Left hindlimb (tissue), 1 donor: ENCODE measurements around the gene NOS2.
A peak's percentile ranks its signal among the peaks of the same experiment; 100 is the strongest.

ENCODE experiments used
- DNase-seq: peaks from one replicate; pipeline ENCODE4 v3.0.0-alpha.2; 2018

The NOS2 gene

GRCh38 chr17:27818401-27819105 is 18.2 kb upstream of the NOS2 start:
- DNase-seq: peak; percentile 57

DNA sequence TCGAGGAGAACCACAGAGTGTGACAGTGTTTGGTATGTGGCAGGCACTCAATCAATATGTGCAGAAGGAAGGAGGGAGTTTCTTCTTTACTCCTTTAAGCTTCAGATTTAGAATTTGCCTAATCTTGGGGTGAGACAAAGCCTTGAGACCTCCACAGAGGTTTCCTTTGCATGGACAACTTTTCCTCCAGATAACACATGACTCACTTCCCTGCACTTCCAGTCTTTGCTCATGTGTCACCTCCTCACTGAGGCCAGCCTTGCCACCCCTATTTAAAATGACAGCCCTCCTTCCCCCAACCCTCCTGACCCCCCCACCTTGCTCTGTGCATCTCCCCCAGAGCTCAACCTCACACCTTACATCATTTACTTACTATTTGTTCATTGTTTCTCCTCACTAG is 17.4 kb upstream of the NOS2 start:
- no peak for DNase-seq

GRCh38 chr17:27816946-27817345 is 16.6 kb upstream of the NOS2 start:
- no peak for DNase-seq

- DNase-seq: no peak
Measured at GRCh38 chr17:27811961-27812360, 11.6 kb upstream of the NOS2 start.

- DNase-seq: no peak
Measured at GRCh38 chr17:27810902-27811557, 10.7 kb upstream of the NOS2 start.

- no peak for DNase-seq
Measured at GRCh38 chr17:27810211-27810901, 10.0 kb upstream of the NOS2 start.

DNA sequence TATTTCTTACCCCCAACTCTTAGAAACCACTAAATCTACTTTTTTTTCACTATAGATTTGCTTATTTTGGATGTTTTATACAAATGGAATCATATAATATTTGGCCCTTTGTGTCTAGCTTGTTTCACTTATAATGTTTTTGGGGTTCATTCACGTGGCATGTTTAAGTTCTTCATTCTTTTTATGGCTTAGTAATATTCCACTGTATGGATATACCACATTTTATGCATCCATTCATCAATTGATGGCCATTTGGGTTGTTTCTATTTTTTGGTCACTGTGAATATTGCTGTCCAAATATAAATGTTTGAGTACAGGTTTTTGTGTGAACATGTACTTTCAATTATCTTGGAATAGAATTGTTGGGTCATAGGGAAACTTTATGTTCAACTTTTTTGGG is 9.2 kb upstream of the NOS2 start:
- DNase-seq: no peak

GRCh38 chr17:27808628-27809027 is 8.3 kb upstream of the NOS2 start:
- no peak for DNase-seq

DNA sequence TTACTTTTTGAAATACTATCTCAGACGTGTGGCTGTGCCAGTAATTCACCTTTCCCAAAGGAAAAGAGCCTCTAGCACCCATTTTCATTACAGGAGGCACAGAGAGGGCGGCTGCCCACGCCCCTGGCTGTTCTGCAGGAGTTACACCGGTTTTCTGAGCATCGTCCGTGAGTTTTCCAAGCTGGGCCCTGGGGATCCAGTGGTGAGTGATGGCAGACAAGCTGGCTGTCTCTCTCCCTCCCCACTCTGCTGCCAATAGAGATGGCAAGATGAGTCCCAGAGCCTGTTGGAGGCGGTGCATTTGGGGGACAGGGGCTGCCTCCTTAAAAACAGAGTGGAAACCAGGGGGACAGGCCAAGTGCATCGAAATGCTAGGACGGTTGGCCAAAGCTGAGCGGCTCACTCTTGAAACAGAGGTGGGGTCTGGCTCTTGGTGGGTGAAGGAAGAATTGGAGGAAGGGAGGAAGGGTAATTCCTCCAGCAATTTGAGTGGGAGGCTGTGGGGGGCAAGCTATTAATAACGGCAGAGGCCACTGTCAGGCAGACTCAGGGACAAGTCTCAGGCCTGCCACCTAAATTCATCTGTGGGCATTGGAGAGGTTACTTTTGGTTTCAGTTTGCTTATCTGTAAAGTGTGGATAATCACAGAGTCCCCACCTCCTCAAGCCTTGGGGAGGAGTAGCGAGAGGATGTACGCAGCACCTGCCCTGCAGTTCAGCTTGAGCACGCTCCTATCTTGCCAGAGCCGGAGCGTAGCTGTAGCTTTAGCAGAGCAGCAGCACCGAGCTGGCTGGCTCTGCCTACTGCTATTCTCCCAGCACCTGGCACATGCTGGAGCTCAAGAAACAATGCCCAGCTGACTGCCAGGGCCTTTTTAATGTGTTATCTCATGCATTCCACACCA is 7.5 kb upstream of the NOS2 start:
- DNase-seq: no peak

- DNase-seq: peak; percentile 89
Measured at GRCh38 chr17:27805520-27806146, 5.3 kb upstream of the NOS2 start.

GRCh38 chr17:27804113-27804512 is 3.8 kb upstream of the NOS2 start:
- no peak for DNase-seq

DNA sequence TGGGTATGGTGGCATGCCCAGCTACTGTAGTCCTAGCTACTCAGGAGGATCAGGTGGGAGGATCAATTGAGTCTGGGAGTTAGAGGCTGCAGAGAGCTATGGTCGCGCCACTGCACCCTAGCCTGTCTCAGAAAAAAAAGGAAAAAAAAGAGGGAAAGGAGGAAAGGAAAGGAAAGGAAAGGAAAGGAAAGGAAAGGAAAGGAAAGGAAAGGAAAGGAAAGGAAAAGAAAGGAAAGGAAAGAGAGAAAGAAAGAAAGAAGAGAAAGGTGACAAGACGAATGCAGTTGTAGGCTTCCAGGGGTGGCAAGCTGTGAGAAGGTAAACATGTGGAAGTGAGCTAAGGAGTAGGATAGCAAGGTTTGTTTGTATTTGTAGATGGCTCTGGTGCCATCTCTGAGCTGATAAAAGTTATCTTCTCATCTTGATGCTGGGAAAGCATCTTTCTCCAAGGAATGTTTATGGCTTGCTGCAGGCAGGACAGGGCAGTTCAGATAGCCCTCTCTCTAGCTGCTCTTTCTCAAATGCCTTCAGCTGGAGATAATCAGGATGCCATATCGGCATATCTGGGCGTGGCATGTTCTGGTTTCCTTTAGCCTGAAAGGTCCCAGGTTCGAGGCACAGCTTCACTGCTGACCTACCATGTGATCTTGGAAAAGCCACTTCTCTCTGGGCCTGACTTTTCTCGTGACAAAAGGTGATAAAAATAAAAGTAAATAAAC is 2.8 kb upstream of the NOS2 start:
- no peak for DNase-seq

- DNase-seq: no peak
Measured at GRCh38 chr17:27802033-27802432, 1.7 kb upstream of the NOS2 start.

- no peak for DNase-seq
Measured at GRCh38 chr17:27798376-27798775, 2.0 kb downstream of the NOS2 start.

GRCh38 chr17:27797390-27798091 is 2.8 kb downstream of the NOS2 start:
- DNase-seq: no peak

DNA sequence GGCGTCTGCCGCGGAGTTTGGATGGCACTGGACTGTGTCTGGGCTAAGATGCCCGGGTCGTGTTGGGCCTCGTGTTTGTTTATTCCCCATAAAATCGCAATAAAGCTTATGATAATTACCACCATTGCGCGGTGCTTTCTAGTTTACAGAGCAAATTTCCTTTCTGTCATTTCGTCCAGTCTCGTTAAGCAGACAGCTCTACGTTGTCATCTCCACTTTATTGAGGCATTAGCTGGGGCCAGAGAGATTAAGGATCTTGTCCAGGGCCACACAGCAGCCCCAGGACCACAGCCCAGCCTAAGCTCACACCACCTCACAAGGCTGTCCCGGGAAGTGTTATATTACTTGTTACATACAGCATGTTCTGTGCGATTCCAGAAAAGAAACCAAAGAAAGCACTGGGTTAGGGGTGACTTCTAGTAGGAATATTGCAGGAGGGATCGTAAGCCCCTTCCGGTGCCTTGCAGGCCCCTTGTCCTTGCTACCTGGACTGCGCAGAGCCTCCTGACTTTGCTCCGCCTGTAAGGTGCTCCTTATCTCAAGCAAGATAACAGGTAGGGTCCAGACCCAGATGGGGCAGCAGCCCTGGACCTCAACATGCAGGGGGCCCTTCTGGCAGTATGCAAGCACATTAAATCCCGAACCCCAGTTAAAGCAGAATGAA is 6.3 kb downstream of the NOS2 start:
- DNase-seq: no peak

DNA sequence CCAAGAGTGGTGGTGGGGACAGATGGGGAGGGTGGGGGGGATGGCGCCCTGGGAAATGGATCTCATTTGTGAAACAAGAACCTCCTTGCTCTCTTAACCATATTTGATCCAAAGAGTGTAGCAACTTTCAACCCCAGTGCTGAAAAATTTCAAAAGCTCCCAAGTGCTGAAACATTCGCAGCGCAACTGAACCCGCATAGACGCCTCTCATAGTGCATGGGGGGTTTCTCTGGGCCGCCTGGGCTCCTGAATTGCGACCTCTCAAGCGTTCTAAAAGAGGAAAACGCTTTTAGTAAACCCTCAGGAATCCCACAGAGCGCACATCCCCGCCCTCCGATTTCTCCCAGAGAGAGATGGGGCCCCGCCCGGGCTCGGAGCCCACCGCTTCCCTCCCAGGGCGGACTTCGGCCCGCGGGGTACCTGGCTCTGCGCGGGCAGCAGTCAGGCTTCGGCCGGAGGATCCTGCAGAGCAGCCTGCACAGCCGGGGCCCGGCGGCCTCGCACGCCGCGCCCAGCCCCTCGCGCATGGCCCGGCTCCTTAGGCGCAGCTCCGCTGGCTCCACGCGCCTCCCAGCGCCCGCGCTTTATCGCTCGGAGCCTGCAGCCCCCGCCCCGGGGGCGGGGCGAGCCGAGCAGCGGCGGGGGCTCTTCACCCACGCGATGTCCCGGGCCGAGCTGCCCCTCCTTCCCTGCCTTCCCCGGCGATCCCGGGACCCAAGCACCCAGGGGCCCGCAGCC is 7.0 kb downstream of the NOS2 start:
- DNase-seq: peak; percentile 51

DNA sequence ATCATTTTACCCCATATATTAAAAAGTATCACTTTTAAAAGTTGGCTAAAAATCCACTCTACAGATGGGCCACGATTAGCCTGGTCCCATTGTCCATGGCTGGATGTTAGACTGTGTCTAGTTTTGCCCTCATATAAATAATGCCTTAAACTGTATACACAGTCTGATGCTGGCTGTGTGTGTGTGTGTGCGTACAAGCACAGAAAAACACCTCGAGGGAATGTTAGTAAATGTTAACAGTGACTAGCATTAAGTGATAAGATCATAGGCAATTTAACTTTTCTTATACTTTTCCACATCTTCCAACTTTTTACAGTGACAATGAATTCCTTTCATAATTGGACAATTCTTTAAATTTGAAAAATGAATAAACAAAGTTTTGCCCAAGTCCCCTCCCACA is 8.2 kb downstream of the NOS2 start:
- DNase-seq: no peak

- no peak for DNase-seq
Measured at GRCh38 chr17:27788919-27789318, 11.4 kb downstream of the NOS2 start.
